Hematopoietic multipotent progenitor cell (in vitro differentiated cells): ENCODE measurements around the gene DGCR6. TPM values are rescaled to one million over a fixed set of nuclear protein-coding genes. Genes with fewer than 3 reads are reported as not detected.
"Not testable (repeated sequence)": the region's sequence is repeated elsewhere in the genome, so short reads cannot be mapped to it uniquely, and the experiment has no call there.

Experiments used
- DNase-seq, 3 donors: peaks; one replicate each; pipeline ENCODE4 v3.0.0-alpha.2; 2011 to 2015; ENCODE audit warnings: low read depth in 2 of 3, low spot score in 2 of 3
- total RNA-seq: library from RNA; depleted of rRNA; stranded (reverse); fragments of >200 nt; gene quantifications from one replicate; pipeline ENCODE4 v1.2.3, GENCODE V29; 2012

The DGCR6 gene
- total RNA-seq, 1 donor: 8.3 TPM

GRCh38 chr22:18929459-18929858, 23.3 kb downstream of the DGCR6 start:
- DNase-seq: no peak

- DNase-seq: no peak
These were observed 26.0 kb downstream of the DGCR6 start for GRCh38 chr22:18931905-18932652.

GRCh38 chr22:18933914-18934313, 27.8 kb downstream of the DGCR6 start:
- no peak for DNase-seq

- not testable (repeated sequence) for DNase-seq
These were observed 28.6 kb downstream of the DGCR6 start for GRCh38 chr22:18934688-18935087.

- no peak for DNase-seq
These were observed 29.9 kb downstream of the DGCR6 start, which contains the start of gene PRODH for GRCh38 chr22:18935889-18936529. PRODH (minus strand) TSS chr22:18936293; CDS start chr22:18936287, 6 bp downstream.

- DNase-seq: not testable (repeated sequence)
These were observed 32.6 kb downstream of the DGCR6 start for GRCh38 chr22:18938691-18939090.

- DNase-seq: not testable (repeated sequence)
These were observed 41.0 kb downstream of the DGCR6 start for GRCh38 chr22:18947105-18947504.

GRCh38 chr22:18947905-18948304, 41.8 kb downstream of the DGCR6 start:
- DNase-seq: no peak

GRCh38 chr22:18950141-18950540, 44.0 kb downstream of the DGCR6 start:
- no peak for DNase-seq

- no peak for DNase-seq
These were observed 45.9 kb downstream of the DGCR6 start for GRCh38 chr22:18952022-18952421.

- not testable (repeated sequence) for DNase-seq
These were observed 47.0 kb downstream of the DGCR6 start for GRCh38 chr22:18953128-18953527.

- peak in 2 of 3 donors; percentile 26 to 63 for DNase-seq
These were observed 48.3 kb downstream of the DGCR6 start for GRCh38 chr22:18954303-18954989.

GRCh38 chr22:18954990-18955571, 49.0 kb downstream of the DGCR6 start:
- DNase-seq: no peak

- DNase-seq: no peak
These were observed 49.6 kb downstream of the DGCR6 start for GRCh38 chr22:18955696-18956095.

- not testable (repeated sequence) for DNase-seq
These were observed 50.2 kb downstream of the DGCR6 start for GRCh38 chr22:18956121-18956895.

GRCh38 chr22:18956956-18957355, 50.8 kb downstream of the DGCR6 start:
- DNase-seq: not testable (repeated sequence)

GRCh38 chr22:18957621-18958320, 51.7 kb downstream of the DGCR6 start:
- not testable (repeated sequence) for DNase-seq

GRCh38 chr22:18958321-18958705, 52.2 kb downstream of the DGCR6 start:
- not testable (repeated sequence) for DNase-seq

- DNase-seq: not testable (repeated sequence)
These were observed 52.6 kb downstream of the DGCR6 start for GRCh38 chr22:18958738-18959137.

GRCh38 chr22:18959266-18959665, 53.1 kb downstream of the DGCR6 start:
- DNase-seq: not testable (repeated sequence)
